HepG2 (cell line): ENCODE results near the gene IRAK2. TPM values are rescaled to one million over a fixed set of nuclear protein-coding genes. Genes with fewer than 3 reads are reported as not detected.

ENCODE experiments used
- ARNT ChIP-seq: fragments of 450-650 bp; IDR thresholded peaks from 2 replicates; pipeline ENCODE4 v1.6.1; 2017
- CEBPB ChIP-seq: IDR thresholded peaks from 2 replicates; pipeline ENCODE4 v1.6.1; 2011; ENCODE audit warnings: low read depth, low read length, improper control_type of control experiment, borderline replicate concordance
- HOXA9 ChIP-seq: sonication (generic); formaldehyde crosslinking; IDR thresholded peaks from 2 replicates; pipeline ENCODE4 v1.8.1; 2022; ENCODE audit warnings: missing genetic modification reagents, mild to moderate bottlenecking, moderate library complexity, borderline replicate concordance
- ISL2 ChIP-seq: sonication (generic); formaldehyde crosslinking; IDR thresholded peaks from 2 replicates; pipeline ENCODE4 v1.5.0; 2020; ENCODE audit warnings: missing genetic modification reagents
- KMT2B ChIP-seq: IDR thresholded peaks from 2 replicates; pipeline ENCODE4 v1.6.1; 2016; ENCODE audit warnings: missing genetic modification reagents, missing compliant biosample characterization
- MIXL1 ChIP-seq: IDR thresholded peaks from 2 replicates; pipeline ENCODE4 v1.6.1; 2016
- NCOA5 ChIP-seq: sonication (generic); formaldehyde crosslinking; IDR thresholded peaks from 2 replicates; pipeline ENCODE4 v1.4.0; 2020; ENCODE audit warnings: missing genetic modification reagents
- NFE2L2 ChIP-seq: fragments of 150-350 bp; IDR thresholded peaks from 2 replicates; pipeline ENCODE4 v1.6.1; 2014; ENCODE audit warnings: low read length
- NR3C1 ChIP-seq: sonication (generic); formaldehyde crosslinking; IDR thresholded peaks from 2 replicates; pipeline ENCODE4 v1.4.0; 2020; ENCODE audit warnings: missing genetic modification reagents
- PPARG ChIP-seq: conservative IDR thresholded peaks from 2 replicates; pipeline ENCODE4 v1.6.1; 2016; ENCODE audit warnings: missing biosample characterization, missing genetic modification reagents
- RBAK ChIP-seq: sonication (generic); formaldehyde crosslinking; IDR thresholded peaks from 2 replicates; pipeline ENCODE4 v1.5.1; 2020; ENCODE audit warnings: mild to moderate bottlenecking, missing genetic modification reagents
- REL ChIP-seq: sonication (generic); formaldehyde crosslinking; conservative IDR thresholded peaks from 2 replicates; pipeline ENCODE4 v1.8.0; 2022; ENCODE audit warnings: mild to moderate bottlenecking, missing genetic modification reagents, moderate library complexity
- REXO4 ChIP-seq: sonication (generic); formaldehyde crosslinking; IDR thresholded peaks from 2 replicates; pipeline ENCODE4 v1.8.0; 2022; ENCODE audit warnings: missing genetic modification reagents, mild to moderate bottlenecking, borderline replicate concordance
- SOX5 ChIP-seq: IDR thresholded peaks from 2 replicates; pipeline ENCODE4 v1.6.1; 2016; ENCODE audit warnings: borderline replicate concordance
- SP2 ChIP-seq: sonication (generic); formaldehyde crosslinking; IDR thresholded peaks from 2 replicates; pipeline ENCODE4 v1.5.1; 2020; ENCODE audit warnings: mild to moderate bottlenecking, missing genetic modification reagents
- SYNCRIP ChIP-seq: fragments of 200-400 bp; formaldehyde crosslinking; IDR thresholded peaks from 2 replicates; pipeline ENCODE4 v1.6.1; 2018; ENCODE audit warnings: mild to moderate bottlenecking, low read depth, low read length; ENCODE audit not compliant: insufficient read depth
- TCF7L2 ChIP-seq: IDR thresholded peaks from 2 replicates; pipeline ENCODE4 v1.6.1; 2011; ENCODE audit warnings: mild to moderate bottlenecking, low read depth, low read length, moderate library complexity
- TRIM22 ChIP-seq: fragments of 450-650 bp; IDR thresholded peaks from 2 replicates; pipeline ENCODE4 v1.6.1; 2017
- TRIM24 ChIP-seq: sonication (generic); formaldehyde crosslinking; IDR thresholded peaks from 2 replicates; pipeline ENCODE4 v1.8.0; 2022; ENCODE audit warnings: mild to moderate bottlenecking, missing genetic modification reagents
- WIZ ChIP-seq: sonication (generic); formaldehyde crosslinking; IDR thresholded peaks from 2 replicates; pipeline ENCODE4 v1.5.1; 2020; ENCODE audit warnings: mild to moderate bottlenecking, missing genetic modification reagents
- YY1 ChIP-seq: IDR thresholded peaks from 2 replicates; pipeline ENCODE4 v1.6.1; 2011; ENCODE audit warnings: low read length, low read depth, moderate library complexity, mild to moderate bottlenecking; ENCODE audit not compliant: insufficient read depth, insufficient replicate concordance
- ZNF224 ChIP-seq: sonication (generic); formaldehyde crosslinking; IDR thresholded peaks from 2 replicates; pipeline ENCODE4 v1.5.0; 2020; ENCODE audit warnings: mild to moderate bottlenecking, missing genetic modification reagents
- ZNF232 ChIP-seq: sonication (generic); formaldehyde crosslinking; IDR thresholded peaks from 2 replicates; pipeline ENCODE4 v1.4.0; 2020; ENCODE audit warnings: missing genetic modification reagents, borderline replicate concordance
- ZNF567 ChIP-seq: sonication (generic); formaldehyde crosslinking; IDR thresholded peaks from 2 replicates; pipeline ENCODE4 v1.8.1; 2023; ENCODE audit warnings: mild to moderate bottlenecking, missing genetic modification reagents, borderline replicate concordance
- ZNF597 ChIP-seq: sonication (generic); formaldehyde crosslinking; IDR thresholded peaks from 2 replicates; pipeline ENCODE4 v1.5.0; 2020; ENCODE audit warnings: missing genetic modification reagents
- ZNF841 ChIP-seq: sonication (generic); formaldehyde crosslinking; IDR thresholded peaks from 2 replicates; pipeline ENCODE4 v1.8.1; 2023; ENCODE audit warnings: missing genetic modification reagents, borderline replicate concordance
- ZZZ3 ChIP-seq: sonication (generic); formaldehyde crosslinking; IDR thresholded peaks from 2 replicates; pipeline ENCODE4 v1.4.0; 2020; ENCODE audit warnings: missing genetic modification reagents, mild to moderate bottlenecking, borderline replicate concordance
- polyA plus RNA-seq, 8 experiments: library from polyadenylated mRNA; depleted of rRNA in 3 of 8; stranded (reverse) in 7 of 8; unstranded in 1 of 8; fragments of >200 nt; fragmentation: Illumina TruSeq in 4 of 8; extraction: Trizol in 4 of 8; gene quantifications; 2 replicates each; pipeline versions ENCODE4 v1.2.1 to v1.2.3, GENCODE V29; 2011 to 2016; ENCODE audit warnings: low read depth in 4 of 8, missing spikeins in 1 of 8, mixed read lengths in 1 of 8; ENCODE audit not compliant: insufficient read depth in 1 of 8
- total RNA-seq, 5 experiments: library from RNA; depleted of rRNA; stranded (reverse); fragments of >200 nt; fragmentation: Illumina TruSeq; extraction: Trizol; gene quantifications; 2 replicates each; pipeline ENCODE4 v1.2.3, GENCODE V29; 2016; ENCODE audit warnings: low read depth in 1 of 5
- TF ChIP-seq, protein P1 (sequence below): sonication (generic); formaldehyde crosslinking; conservative IDR thresholded peaks from 2 replicates; pipeline ENCODE4 v1.8.0; 2022; ENCODE audit warnings: low read depth, missing genetic modification reagents
- TF ChIP-seq, protein P2 (sequence below): sonication (generic); formaldehyde crosslinking; IDR thresholded peaks from 2 replicates; pipeline ENCODE4 v1.5.0; 2020; ENCODE audit warnings: missing genetic modification reagents

Gene IRAK2
- total and polyA plus RNA-seq, 2 of the 13 experiments (the other 11 are each of a cell fraction or from before 2014, with no cell fraction given): 13.1 to 23.3 TPM

GRCh38 chr3:10224794-10225665, 60.3 kb downstream of the IRAK2 start (continued):
- peak; percentile 92 for TF ChIP-seq SOX5
- no peak for TF ChIP-seq REL
- no peak for TF ChIP-seq NFE2L2
- peak; percentile 19; the same call in 1 of the 2 replicates for TF ChIP-seq KMT2B
- TF ChIP-seq, protein P1, sequence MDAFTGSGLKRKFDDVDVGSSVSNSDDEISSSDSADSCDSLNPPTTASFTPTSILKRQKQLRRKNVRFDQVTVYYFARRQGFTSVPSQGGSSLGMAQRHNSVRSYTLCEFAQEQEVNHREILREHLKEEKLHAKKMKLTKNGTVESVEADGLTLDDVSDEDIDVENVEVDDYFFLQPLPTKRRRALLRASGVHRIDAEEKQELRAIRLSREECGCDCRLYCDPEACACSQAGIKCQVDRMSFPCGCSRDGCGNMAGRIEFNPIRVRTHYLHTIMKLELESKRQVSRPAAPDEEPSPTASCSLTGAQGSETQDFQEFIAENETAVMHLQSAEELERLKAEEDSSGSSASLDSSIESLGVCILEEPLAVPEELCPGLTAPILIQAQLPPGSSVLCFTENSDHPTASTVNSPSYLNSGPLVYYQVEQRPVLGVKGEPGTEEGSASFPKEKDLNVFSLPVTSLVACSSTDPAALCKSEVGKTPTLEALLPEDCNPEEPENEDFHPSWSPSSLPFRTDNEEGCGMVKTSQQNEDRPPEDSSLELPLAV (CRISPR knock-in tag): no peak
- no peak for TF ChIP-seq WIZ
- no peak for TF ChIP-seq TRIM24
- no peak for TF ChIP-seq ZZZ3 (CRISPR knock-in tag)
- TF ChIP-seq CEBPB: no peak
- TF ChIP-seq, protein P2, sequence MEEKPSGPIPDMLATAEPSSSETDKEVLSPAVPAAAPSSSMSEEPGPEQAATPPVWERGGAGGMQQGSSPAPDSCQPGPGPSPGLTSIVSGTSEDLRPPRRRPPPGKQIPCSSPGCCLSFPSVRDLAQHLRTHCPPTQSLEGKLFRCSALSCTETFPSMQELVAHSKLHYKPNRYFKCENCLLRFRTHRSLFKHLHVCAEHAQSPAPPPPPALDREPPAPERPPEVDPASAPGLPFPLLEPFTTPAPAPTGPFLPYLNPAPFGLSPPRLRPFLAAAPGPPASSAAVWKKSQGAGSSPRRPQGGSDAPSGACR: no peak
- peak; percentile 69 for TF ChIP-seq MIXL1 (CRISPR knock-in tag)
- TF ChIP-seq ARNT: no peak
- TF ChIP-seq HOXA9 (CRISPR knock-in tag): no peak
- no peak for TF ChIP-seq ZNF597 (CRISPR knock-in tag)
- peak; percentile 99 for TF ChIP-seq PPARG (CRISPR knock-in tag)
- no peak for TF ChIP-seq ZNF232 (CRISPR knock-in tag)
- no peak for TF ChIP-seq ZNF567 (CRISPR knock-in tag)
- TF ChIP-seq ZNF841 (CRISPR knock-in tag): no peak
- TF ChIP-seq NR3C1 (CRISPR knock-in tag): no peak
- peak; percentile 87 for TF ChIP-seq ISL2 (CRISPR knock-in tag)
- TF ChIP-seq NCOA5 (CRISPR knock-in tag): no peak
- no peak for TF ChIP-seq SYNCRIP
- no peak for TF ChIP-seq ZNF224 (CRISPR knock-in tag)
- TF ChIP-seq RBAK (CRISPR knock-in tag): no peak
- TF ChIP-seq TCF7L2: no peak
- no peak for TF ChIP-seq TRIM22
- TF ChIP-seq YY1: no peak
- TF ChIP-seq SP2 (CRISPR knock-in tag): no peak
- TF ChIP-seq REXO4 (CRISPR knock-in tag): no peak
